ENCODE data around the gene AMZ1.

- TF ChIP-seq CTCF (IDR thresholded peaks at IDR 0.05; ENCODE audit: poor library complexity): no peak
- TF ChIP-seq EZH2 (IDR thresholded peaks at IDR 0.05; ENCODE audit: borderline replicate concordance): no peak
Observed at GRCh38 chr7:2666588-2667250, 21.3 kb upstream of the AMZ1 start.

All from hepatocyte (in vitro differentiated cells).